ENCODE measurements around the gene SLC22A6.
"Not testable (repeated sequence)": the region's sequence is repeated elsewhere in the genome, so short reads cannot be mapped to it uniquely, and the experiment has no call there.

The SLC22A6 gene

DNA sequence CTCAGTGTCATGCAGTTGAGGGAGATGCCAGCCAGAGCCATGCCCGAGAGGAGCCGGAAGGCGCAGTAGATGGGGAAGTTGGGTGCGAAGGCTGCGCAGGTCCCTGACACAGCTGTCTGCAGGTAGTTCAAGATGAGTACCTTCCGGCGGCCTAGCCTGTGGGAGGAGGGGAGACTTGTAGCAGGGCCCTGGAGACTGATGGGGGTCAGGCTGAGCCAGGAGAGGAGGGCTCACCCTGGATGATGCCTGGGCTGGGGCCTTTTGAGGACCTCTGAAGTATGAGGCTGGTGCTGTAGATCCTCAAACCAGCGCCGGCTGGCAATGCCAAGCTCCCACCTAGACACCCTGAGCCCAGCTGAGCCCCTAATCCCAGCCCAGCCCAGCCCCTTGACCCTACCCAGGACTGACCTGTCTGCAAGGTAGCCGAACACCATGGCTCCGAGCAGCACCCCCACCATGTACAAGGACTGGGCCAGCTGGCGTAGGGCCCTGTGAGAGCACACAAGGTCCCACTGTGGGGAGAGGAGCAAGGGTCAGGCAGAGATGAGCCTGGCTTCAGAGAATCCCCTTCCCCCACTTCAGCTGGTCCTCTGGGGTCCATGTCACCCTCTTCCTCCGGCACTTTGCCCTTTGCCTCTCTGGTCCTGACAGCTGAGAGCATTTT lies 1.1 kb downstream of the SLC22A6 start:
- DNase-seq, result no peak

DNA sequence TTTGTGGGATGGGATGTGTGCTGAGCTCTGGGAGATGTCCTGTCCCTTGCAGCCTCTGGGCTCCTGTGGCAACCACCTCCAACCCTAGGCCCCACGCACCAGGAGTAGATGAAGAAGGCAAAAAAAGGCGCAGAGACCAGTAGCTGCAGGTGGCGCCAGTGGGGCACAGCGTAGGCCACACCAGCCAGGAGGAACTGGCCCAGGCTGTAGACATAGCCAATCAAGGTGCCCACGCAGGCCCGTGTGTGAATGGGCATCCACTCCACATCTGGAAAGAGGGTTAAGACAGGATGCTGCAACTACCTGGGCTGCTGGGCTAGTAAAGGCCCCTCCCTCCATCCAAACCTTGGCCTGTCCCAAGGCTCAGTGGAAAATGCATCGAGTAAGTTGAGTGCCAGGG lies 3.0 kb downstream of the SLC22A6 start:
- DNase-seq, result no peak

DNA sequence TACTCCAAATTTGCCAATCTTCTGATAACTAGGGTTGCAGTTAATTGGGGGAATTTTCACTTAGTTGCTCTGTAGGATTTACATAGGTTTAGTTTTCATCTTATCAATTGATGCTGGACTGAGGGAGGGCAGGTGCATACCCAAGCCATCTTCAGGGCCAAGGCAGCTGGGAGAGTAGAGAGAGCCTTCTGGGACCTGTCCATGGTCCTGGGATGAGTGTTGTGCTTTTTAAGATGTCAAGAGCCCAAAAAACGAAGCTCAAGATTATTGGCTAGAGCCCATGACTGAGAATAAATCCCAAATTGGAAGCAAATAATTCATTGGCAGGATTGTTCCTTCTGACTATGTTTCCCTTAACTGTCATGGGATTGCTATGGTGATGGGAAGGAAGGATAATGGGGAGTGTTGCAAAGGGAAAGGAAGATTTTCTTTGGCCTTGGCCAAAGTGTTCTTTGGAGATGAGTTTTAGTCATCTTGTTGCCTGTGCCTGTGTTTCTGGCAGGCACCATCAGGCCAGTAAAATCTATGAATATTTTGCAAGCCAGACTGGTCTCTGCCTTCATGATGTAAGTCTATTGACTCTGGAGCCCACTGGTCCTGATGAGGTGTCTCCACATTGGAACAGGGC lies 4.5 kb downstream of the SLC22A6 start:
- DNase-seq, result no peak

DNA sequence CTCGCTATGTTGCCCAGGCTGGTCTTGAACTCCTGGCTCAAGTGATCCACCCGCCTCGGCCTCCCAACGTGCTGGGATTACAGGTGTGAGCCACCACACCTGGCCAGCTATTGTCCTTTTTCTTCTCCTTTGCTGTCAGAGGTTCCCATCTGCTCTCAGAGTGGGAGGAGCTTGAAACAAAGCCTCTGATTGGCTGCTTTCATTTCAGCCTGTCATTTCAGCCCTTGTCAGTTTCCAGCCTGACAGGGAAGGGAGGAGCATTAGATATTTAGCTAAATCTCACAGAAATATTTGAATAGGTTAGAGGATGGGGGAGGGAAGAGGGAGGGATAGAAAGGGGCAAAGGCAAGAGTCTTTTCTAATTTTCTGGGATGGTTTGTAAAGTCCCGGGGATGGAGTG lies 8.7 kb downstream of the SLC22A6 start:
- DNase-seq, result no peak

DNA sequence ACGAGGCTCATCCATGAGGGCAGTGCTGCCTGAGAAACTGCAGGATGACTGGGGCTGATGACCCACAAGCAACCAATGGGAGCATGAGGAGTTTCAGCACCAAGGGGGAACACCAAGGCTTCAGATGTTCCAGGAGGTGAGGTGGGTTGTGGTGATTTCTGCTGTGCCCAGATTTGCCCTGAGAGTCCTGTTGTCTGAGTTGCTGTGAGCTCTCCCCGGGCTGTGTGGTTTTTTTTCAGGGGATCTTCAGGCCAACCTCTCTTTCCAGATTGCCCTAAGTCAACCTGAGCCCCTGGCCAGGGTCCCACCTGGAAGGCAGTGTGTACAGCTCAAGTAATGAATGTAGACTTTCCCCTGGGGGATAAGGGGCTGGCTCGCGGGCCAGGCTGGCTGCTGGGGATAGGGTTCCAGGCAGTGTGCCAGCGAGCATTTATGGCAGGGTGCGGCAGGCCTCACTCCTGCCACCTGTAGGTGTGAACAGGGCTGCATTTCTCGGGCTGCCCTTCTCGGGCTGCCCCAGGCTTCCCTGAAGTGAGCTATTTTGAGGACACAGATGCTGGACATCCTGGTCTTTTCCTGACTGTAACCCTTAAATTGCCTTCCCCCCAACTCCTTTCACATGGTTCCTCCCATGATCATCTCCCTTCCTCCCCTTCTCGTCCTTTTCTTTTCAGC lies 9.8 kb downstream of the SLC22A6 start:
- DNase-seq, result peak; percentile 24

DNA sequence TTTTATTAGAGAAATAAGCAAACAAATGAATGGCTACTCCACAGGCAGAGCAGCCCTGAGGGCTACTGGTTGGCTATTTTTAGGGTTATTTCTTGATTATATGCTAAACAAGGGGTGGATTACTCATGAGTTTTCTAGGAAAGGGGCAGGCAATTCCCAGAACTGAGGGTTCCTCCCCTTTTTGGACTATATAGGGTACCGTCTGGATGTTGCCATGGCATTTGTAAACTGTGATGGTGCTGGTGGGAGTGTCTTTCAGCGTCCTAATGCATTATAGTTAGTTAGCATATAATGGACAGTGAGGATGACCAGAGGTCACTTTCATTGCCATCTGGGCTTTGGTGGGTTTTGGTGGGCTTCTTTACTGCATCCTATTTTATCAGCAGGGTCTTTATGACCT lies 19.2 kb downstream of the SLC22A6 start:
- DNase-seq, result no peak

DNA sequence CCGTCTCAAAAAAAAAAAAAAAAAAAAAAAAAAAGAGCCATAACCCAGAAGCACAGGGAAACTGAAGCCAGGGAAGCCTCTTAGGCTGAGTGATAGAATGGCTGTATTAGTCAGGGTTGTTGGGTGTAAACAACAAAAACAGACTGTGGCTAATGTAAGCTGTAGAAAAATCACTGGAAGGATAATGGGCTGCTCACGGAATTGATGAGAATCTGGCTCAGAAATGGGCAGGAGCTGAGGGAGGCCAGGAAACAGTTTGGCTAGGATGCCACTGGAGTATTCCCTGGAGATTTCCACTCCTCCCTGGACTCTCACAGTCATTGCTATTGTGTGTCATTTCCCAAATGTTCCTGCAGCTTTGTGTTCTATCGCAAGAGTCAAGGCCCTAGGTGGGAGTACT lies 22.4 kb downstream of the SLC22A6 start:
- DNase-seq, result no peak

DNA sequence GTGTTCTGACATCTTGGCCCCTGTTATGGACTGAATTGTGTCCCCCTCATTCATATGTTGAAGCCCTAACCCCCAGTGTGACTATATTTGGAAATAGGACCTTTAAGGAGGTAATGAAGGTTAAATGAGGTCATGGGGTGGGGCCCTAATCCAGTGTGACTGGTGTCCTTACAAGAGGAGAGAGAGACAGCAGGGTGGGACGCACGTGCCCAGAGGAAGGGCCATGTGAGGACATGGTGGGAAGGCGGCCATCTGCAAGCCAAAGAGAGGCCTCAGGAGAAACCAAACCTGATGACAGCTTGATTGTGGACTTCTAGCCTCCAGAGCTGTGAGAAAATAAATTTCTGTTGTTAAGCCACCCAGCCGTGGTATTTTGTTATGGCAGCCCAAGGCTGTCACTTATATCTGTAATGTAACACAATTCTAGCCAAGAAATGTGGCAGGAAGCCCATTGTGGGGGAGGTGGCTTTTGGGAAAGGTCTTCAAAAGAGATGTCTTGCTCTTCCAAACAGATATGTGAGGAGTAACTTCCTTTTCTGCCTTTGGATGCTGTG lies 23.7 kb downstream of the SLC22A6 start:
- DNase-seq, result no peak

DNA sequence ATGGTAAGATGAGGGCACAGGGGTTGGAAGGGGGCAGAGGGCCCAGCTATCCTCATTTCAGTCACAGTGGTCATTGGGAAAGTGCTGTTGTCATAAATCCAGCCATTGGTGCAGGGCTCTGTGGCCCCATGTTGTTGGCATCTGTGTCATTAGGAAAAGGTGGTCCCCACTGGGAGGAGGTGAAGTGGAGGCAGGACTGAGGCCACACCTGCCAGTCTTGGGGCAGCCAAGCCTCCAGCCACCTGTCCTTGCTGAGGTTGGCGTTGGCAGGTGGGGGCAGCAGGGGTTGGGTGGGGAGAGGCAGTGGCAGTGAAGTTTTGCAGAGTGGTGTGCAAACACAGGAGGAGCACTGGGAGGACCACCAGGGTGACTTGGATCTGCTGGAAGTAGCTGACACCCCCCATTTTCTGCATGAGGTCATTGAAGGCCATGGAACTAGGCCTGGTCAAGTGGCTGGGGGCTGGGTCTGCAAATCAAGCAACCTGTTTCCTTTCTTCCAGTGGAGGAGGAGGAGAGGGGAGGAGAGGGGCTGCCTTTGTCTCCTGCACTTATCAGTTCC lies 25.3 kb downstream of the SLC22A6 start:
- no peak for DNase-seq

DNA sequence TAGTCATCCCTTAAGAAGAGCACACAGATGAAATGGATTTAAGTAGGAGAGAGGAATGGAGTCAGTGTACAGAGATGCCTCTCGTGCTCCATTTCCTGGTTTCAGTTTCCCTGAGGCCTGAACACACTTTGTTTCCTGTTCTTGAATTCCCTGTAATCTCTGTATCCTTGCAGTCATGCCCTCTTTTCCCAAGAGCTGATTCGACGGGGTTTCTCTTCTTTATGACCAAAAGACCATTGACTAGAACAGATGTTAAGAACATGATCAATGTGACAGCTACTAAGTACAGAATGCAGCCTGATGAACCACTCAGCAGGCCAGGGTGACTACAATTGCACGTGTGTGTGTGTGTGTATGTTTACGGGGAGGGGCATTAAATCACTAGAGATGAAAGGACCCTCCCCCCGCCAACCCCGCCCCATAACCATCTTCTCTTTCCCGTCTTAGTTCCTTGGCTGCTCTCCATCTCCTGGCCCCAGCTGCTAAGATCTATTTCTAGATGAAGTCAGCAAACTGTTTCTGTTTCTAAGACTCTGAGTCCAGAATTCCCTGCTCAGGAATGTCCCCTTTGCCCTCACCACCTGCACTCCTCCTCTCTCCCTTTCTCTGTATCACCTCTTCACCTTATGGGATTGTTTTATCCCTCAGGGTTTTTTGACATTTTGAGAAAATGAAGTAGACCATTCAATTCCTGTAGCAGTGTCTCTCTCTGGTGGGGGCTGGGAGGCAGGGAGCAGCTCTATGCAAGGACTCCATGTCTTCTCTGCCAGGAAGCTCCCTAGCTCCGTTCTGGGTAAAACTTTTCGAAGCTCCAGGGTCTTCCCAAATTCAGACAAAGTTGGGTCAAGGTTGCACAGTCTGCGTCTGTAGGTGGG lies 26.0 kb downstream of the SLC22A6 start:
- peak; percentile 48 for DNase-seq

DNA sequence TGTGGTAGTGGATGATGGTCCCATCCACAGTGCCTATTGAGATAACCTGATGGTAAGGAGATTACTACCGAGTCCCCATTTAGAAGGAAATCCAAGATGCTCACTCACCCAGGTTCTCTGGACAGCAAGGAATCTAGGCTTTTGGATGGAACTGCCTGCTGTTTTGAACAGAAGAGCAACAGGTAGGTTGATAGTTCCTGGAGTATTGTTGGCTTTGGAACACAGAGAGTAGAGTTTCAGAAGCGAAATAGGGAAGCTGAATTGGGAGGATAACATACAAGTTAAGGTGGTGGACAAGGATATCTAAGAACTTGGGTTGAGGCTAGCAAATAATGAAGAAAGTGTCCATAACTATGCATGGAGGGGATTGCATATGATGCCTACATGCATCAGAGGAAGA lies 27.6 kb downstream of the SLC22A6 start:
- DNase-seq, result no peak

DNA sequence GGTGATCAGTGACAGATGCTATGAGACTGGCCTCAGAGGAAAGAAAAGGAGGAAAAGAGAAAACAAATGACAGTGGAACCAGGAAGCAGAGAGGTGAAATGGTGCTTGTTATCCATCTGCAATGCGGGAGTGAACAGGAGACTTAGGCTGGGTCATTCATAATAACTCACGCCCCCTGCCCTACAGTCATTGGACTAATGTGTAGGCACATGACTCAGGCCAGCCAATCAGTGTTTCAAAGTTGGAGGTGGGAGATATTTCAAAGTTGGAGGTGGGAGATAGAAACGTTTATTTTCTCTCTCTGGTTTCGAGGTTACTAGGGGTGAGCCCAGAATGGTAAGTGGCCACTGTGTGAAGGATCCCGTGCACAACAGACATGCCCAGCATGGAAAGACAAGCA lies 30.3 kb downstream of the SLC22A6 start:
- no peak for DNase-seq

DNA sequence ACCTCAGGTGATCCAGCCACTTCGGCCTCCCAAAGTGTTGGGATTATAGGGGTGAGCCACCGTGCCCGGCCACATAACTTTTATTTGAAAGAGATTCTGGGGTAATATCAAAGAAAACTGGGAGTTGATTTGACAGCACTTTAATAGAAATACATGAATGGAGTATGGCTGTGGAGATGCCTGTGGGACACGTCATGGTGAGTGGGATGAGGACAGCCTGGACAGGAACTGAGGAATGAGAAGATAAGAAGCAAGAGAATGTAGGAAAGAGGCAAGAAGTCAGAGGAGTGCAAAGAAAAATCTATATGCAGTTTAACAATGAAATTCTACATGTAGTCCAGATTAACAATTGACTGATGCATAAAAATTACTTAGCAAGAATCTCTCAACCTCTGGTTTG lies 31.0 kb downstream of the SLC22A6 start:
- DNase-seq, result peak; percentile 13

DNA sequence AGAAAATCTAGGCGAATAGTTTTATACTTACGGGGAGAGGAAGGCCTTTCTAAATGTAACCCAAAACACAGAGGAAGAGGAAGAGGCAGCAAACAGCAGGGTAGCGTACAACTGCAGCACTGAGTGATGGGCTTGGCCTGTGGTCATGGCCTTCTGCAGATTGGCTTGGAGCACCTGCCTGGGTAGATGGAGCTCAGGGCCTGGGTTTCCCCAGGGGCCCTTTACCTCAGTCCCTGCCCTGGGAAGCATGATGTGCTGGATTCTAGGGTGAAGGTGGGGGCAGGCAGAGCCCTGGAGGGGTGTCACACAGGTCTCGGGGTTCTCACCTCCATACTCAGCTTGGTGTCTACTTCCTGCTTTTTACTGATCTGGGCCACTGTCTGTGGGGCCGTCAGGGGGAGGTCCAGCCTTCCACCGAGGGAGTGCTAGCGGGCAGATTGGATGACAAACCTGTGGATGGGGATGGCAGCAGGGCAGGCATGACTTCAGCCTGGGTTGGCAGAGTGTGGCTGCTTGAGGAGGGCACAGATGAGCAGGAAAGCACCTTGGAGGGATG lies 35.9 kb downstream of the SLC22A6 start:
- no peak for DNase-seq

DNA sequence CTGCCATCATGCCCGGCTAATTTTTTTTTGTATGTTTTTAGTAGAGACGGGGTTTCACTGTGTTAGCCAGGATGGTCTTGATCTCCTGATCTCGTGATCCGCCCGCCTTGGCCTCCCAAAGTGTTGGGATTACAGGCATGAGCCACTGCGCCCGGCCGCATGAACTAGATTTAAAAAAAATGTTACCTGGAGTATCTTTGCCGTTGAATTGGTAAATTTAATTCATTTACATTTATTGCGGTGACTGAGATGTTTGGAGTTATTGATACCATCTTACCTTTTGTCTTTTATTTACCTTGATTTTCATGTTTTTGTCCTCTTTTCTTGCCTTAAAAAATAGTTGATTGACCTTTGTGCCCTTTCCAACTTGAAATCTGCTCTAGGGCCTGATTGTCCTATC lies 39.2 kb downstream of the SLC22A6 start:
- not testable (repeated sequence) for DNase-seq

DNA sequence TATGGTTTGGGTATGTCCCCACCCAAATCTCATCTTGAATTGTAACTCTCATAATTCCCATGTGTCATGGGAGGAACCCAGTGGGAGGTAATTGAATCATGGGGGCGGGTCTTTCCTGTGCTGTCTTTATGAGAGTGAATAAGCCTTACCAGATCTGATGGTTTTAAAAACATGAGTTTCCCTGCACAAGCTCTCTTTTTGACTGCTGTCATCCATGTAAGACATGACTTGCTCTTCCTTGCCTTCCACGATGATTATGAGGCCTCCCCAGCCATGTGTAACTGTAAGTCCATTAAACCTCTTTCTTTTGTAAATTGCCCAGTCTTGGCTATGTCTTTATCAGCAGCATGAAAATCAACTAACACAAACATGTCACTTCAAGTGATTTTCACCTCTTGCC lies 47.2 kb downstream of the SLC22A6 start:
- DNase-seq, result not testable (repeated sequence)

DNA sequence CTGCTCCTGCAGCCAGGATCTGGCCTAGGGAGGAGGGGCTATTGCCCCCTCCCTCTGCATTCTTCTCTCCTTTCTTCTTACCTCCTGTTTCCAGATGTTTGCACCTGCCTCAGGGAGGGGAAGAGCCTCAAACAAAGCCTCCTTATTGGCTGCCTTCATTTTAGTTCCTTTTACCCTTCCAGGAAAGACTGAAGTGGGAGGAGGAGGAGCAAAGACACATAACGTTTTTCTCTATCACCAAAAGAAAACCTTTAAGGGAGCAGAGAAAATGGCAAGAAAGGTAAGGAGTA lies 50.3 kb downstream of the SLC22A6 start:
- DNase-seq, result no peak

DNA sequence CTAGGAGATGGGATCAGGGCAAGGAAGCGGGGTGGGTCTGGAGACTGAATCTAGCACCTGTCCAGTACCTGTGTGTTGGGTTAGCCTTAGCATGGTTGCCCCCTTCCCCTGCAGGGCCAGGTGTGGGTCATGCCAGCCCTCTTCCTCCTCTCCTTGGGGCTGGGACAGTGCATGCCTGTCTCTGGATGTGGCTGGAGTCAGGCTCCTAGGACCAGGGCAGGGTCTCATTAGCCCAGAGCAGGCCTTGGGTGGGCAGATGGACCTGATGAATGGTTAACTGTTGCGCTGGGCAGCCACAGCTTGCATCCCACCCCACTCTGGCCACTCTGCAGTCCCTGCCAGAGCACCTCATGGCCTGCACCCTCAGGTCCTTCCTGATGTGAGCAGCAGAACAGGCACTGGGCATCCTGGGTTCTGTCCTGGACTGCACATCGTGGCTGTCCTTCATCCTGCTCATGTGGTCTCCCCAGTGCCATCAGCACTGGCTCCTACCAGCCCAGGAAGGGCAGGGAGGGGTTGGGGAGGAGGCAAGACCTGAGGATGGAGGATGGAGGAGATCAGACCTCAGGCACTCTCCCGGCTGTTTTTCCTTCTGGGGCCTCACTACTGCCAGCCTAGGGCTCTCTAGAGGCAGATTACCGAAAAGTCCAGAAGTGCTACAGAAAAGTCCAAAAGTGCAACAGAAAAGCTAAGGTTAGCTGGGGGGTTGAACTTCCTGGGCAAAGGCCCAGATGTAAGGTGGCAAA lies 50.8 kb downstream of the SLC22A6 start:
- no peak for DNase-seq

DNA sequence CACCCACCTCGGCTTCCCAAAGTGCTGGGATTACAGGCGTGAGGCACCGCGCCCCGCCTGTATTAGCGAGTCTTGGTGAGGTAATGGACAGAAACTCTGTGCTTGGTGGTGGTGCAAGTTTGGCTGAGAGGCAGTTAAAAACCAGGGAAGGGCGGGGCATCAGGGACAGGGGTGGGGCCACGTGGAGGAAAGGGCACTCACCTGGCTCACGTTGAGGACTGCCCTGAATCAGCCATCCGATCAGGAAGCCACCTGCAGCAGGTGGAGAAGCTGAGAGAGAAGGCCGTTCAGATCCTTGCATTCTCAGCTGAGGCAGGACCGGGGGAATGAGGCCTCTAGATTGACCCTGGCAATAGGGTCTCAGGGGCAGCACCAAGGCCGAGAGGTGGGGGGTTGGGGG lies 51.5 kb downstream of the SLC22A6 start:
- DNase-seq, result no peak

DNA sequence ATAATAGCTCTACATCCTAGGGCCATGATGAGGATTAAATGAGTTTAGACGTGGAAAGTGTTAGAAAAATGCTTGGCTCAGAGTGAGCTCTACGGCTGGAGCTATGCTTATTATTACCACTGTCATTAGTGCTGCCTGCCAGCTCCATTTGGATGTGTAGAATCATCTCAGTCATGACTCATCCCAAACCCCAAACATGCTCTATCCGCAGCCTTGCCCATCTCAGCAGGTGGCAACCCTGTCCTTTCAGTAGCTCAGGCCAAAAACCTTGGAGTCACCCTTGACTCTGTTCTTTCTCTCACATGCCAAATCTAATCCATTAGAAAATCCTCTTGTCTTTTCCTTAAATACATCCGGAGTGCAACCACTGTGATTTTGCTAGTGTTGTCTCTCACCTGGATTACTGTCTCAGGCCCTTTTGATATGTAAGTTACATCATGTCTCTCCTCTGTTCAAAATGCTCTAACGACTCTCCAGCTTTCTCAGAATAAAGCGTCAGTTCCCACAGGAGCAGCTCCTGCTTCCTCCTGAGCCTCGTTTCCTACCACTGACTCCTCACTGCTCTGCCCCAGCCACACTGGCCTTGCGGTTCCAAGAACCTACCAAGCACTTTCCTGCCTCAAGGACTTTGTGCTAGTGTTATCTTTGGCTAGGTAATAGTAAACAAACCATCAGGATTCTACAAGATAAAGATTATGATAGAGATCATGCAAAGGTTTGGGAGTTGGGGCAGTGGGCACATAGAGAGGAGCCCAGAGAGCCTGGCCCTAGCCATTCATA lies 53.1 kb downstream of the SLC22A6 start:
- no peak for DNase-seq

DNA sequence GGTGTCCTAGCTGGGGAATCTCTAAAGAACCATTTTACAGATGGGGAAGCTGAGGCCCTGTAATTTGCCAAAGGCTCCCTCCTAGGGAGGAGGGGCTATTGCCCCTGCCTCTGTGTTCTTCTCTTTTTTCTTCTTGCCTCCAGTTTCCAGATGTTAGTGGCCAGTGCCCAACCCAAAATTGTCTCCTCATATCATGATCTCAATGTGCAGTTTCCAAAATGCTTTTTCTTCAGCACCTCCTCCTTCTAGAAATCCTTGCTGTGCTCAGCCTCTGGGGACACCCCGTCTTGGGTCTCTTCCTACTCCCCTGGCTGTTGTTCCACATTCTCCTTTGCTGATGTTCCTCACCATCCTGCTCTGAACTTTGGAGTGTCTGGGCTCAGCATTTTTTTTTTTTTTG lies 54.1 kb downstream of the SLC22A6 start:
- no peak for DNase-seq
